HK-2 (cell line): ENCODE measurements around the gene CALR3.
A peak's percentile ranks its signal among the peaks of the same experiment; 100 is the strongest.
"Not testable (repeated sequence)": the region's sequence is repeated elsewhere in the genome, so short reads cannot be mapped to it uniquely, and the experiment has no call there.

Experiments
- DNase-seq: peaks from one replicate; pipeline ENCODE4 v3.0.0-alpha.2; 2018; ENCODE audit not compliant: unreplicated experiment

Gene CALR3

GRCh38 chr19:16496613-16496983 lies 631 bp upstream of the CALR3 start:
- DNase-seq = peak; percentile 50

GRCh38 chr19:16486476-16486875 lies 9.5 kb downstream of the CALR3 start:
- not testable (repeated sequence) for DNase-seq

GRCh38 chr19:16482745-16483144 lies 13.2 kb downstream of the CALR3 start:
- no peak for DNase-seq

GRCh38 chr19:16477311-16477710 lies 18.7 kb downstream of the CALR3 start:
- DNase-seq = no peak

GRCh38 chr19:16476401-16476800 lies 19.6 kb downstream of the CALR3 start:
- no peak for DNase-seq

GRCh38 chr19:16473875-16474392 lies 22.0 kb downstream of the CALR3 start:
- DNase-seq = no peak

GRCh38 chr19:16472992-16473391 lies 23.0 kb downstream of the CALR3 start:
- no peak for DNase-seq

GRCh38 chr19:16472559-16472899 lies 23.4 kb downstream of the CALR3 start:
- DNase-seq = not testable (repeated sequence)

- peak; percentile 24 for DNase-seq
Observed at GRCh38 chr19:16470911-16471811, 24.8 kb downstream of the CALR3 start.

- DNase-seq = no peak
Observed at GRCh38 chr19:16470541-16470910, 25.4 kb downstream of the CALR3 start.

GRCh38 chr19:16467581-16467980 lies 28.4 kb downstream of the CALR3 start:
- DNase-seq = no peak

- not testable (repeated sequence) for DNase-seq
Observed at GRCh38 chr19:16466802-16467427, 29.1 kb downstream of the CALR3 start.

GRCh38 chr19:16465239-16465638 lies 30.7 kb downstream of the CALR3 start:
- DNase-seq = no peak

- DNase-seq = no peak
Observed at GRCh38 chr19:16463991-16464575, 31.9 kb downstream of the CALR3 start.

- no peak for DNase-seq
Observed at GRCh38 chr19:16463341-16463990, 32.5 kb downstream of the CALR3 start.

GRCh38 chr19:16462757-16463250 lies 33.2 kb downstream of the CALR3 start:
- peak; percentile 41 for DNase-seq

GRCh38 chr19:16461630-16462051 lies 34.3 kb downstream of the CALR3 start:
- no peak for DNase-seq

GRCh38 chr19:16460454-16460853 lies 35.5 kb downstream of the CALR3 start:
- no peak for DNase-seq

GRCh38 chr19:16459680-16460079 lies 36.3 kb downstream of the CALR3 start:
- no peak for DNase-seq

- peak; percentile 41 for DNase-seq
Observed at GRCh38 chr19:16458391-16459341, 37.3 kb downstream of the CALR3 start.

- DNase-seq = no peak
Observed at GRCh38 chr19:16457954-16458331, 38.0 kb downstream of the CALR3 start.
